Prostate gland (tissue), 2 donors: ENCODE measurements around the gene MTCH1. TPM values are rescaled to one million over a fixed set of nuclear protein-coding genes. Genes with fewer than 3 reads are reported as not detected.
A peak's percentile ranks its signal among the peaks of the same experiment; 100 is the strongest.

Experiments
- DNase-seq: peaks from one replicate; pipeline ENCODE4 v3.0.0-alpha.2; 2019; ENCODE audit warnings: low spot score
- H3K27ac ChIP-seq, 2 donors: fragments of 200-600 bp; sonication (generic); 2 replicates each; pipeline ENCODE4 v1.5.1; 2017 to 2019
- H3K27me3 ChIP-seq: fragments of 200-600 bp; sonication (generic); replicated peaks from 2 replicates; pipeline ENCODE4 v1.5.1; 2019; ENCODE audit not compliant: insufficient read depth
- H3K36me3 ChIP-seq, 2 donors: fragments of 200-600 bp; sonication (generic); 1 replicate in 1 of 2; 2 replicates in 1 of 2; pipeline versions ENCODE4 v1.5.1 to v1.8.1; 2017 to 2019
- H3K4me1 ChIP-seq: fragments of 200-600 bp; sonication (generic); replicated peaks from 2 replicates; pipeline ENCODE4 v1.5.1; 2019
- H3K4me3 ChIP-seq, 2 donors: fragments of 200-600 bp; sonication (generic); 2 replicates each; pipeline ENCODE4 v1.5.1; 2017 to 2019
- H3K9me3 ChIP-seq: fragments of 200-600 bp; sonication (generic); 2 replicates; pipeline ENCODE4 v1.5.1; 2017
- CTCF ChIP-seq, 4 experiments: fragments of 200-600 bp in 2 of 4; fragments of 450-650 bp in 2 of 4; sonication (generic) in 2 of 4; IDR thresholded peaks; 1 replicate in 3 of 4; 2 replicates in 1 of 4; pipeline ENCODE4 v1.5.1; 2016 to 2019; ENCODE audit warnings: antibody characterized with exemption in 4 of 4, mild to moderate bottlenecking in 2 of 4, moderate library complexity in 2 of 4
- POLR2A ChIP-seq: fragments of 450-650 bp; IDR thresholded peaks from one replicate; pipeline ENCODE4 v1.6.1; 2016; ENCODE audit warnings: antibody characterized with exemption, mild to moderate bottlenecking
- POLR2AphosphoS5 ChIP-seq: sonication (generic); formaldehyde crosslinking; IDR thresholded peaks from one replicate; pipeline ENCODE4 v1.6.1; 2017; ENCODE audit warnings: antibody characterized with exemption
- WGBS: methylation state at CpG from one replicate; pipeline ENCODE4 v1.1.5; 2018; 5-methylcytosine and 5-hydroxymethylcytosine counted together
- intact Hi-C: fragments of 100-400 bp; cut with DNase I; formaldehyde crosslinking; loops from one replicate; pipeline ENCODE4 v1.14.2; 2022
- total RNA-seq, 2 donors: library from RNA; depleted of rRNA; stranded (reverse); fragments of >200 nt; gene quantifications; one replicate each; pipeline ENCODE4 v1.1.0, GENCODE V29; 2016

The MTCH1 gene
- total RNA-seq, 2 donors from 2014 or later: 269 to 367 TPM

- Histone ChIP-seq H3K27ac (peak overlapping the region; percentile 35 to 60), H3K9me3 (no peaks in the 10 kb centered on the region), H3K4me1 (peaks cover 7% of the 10 kb centered on the region), H3K27me3 (no peaks in the 10 kb centered on the region), H3K4me3 (no peak overlapping the region), H3K36me3 (peaks cover 17 to 35% of the 10 kb centered on the region in 2 donors)
- TF ChIP-seq POLR2AphosphoS5 (peak; percentile 65), CTCF (IDR thresholded peaks at IDR 0.05) (peak; percentile 23 to 70 (median 52)), POLR2A (no peak)
- no peak for DNase-seq
- WGBS: 17% methylated on average over 4 of the region's 4 CpGs
- intact Hi-C loops: loop anchor here (2.0 kb wide), 1 partner anchor 93 kb away; no protein-coding TSS in a partner anchor
Observed at GRCh38 chr6:36979347-36979742, 6.7 kb downstream of the MTCH1 start.

- intact Hi-C loops: loop anchor here (2.0 kb wide), 1 partner anchor 92 kb away; no protein-coding TSS in a partner anchor
- WGBS: 81% methylated on average over 11 of the region's 11 CpGs
- Histone ChIP-seq H3K9me3 (no peaks in the 10 kb centered on the region), H3K36me3 (peaks cover 17 to 35% of the 10 kb centered on the region in 2 donors), H3K4me3 (no peak overlapping the region), H3K27ac (peak overlapping the region; percentile 35 to 60), H3K27me3 (no peaks in the 10 kb centered on the region), H3K4me1 (peaks cover 6% of the 10 kb centered on the region)
- no peak for DNase-seq
- no peak for TF ChIP-seq POLR2A
- TF ChIP-seq CTCF (IDR thresholded peaks at IDR 0.05): no peak
- no peak for TF ChIP-seq POLR2AphosphoS5
Observed at GRCh38 chr6:36978421-36979346, 7.3 kb downstream of the MTCH1 start.

- DNase-seq: no peak
- H3K4me1 ChIP-seq: peaks cover 4% of the 10 kb centered on the region
- no peak overlapping the region for H3K4me3 ChIP-seq
- H3K36me3 ChIP-seq: peaks cover 19 to 35% of the 10 kb centered on the region in 2 donors
- H3K9me3 ChIP-seq: no peaks in the 10 kb centered on the region
- WGBS: 78% methylated on average over 16 of the region's 16 CpGs
- TF ChIP-seq POLR2A: no peak
- TF ChIP-seq CTCF (IDR thresholded peaks at IDR 0.05): peak in 2 of 4 experiments; percentile 8 to 29
- H3K27ac ChIP-seq: no peak overlapping the region
- no peaks in the 10 kb centered on the region for H3K27me3 ChIP-seq
- intact Hi-C loops: no loop called here
Observed at GRCh38 chr6:36977470-36977941, 8.5 kb downstream of the MTCH1 start.

- Histone ChIP-seq H3K36me3 (peaks cover 21 to 35% of the 10 kb centered on the region in 2 donors), H3K27me3 (no peaks in the 10 kb centered on the region), H3K9me3 (no peaks in the 10 kb centered on the region), H3K27ac (no peak overlapping the region), H3K4me1 (peaks cover 4% of the 10 kb centered on the region), H3K4me3 (no peak overlapping the region)
- DNase-seq: no peak
- 96% methylated on average over 6 of the region's 6 CpGs for WGBS
- intact Hi-C loops: no loop called here
- TF ChIP-seq POLR2AphosphoS5 (no peak), CTCF (IDR thresholded peaks at IDR 0.05) (no peak), POLR2A (no peak)
Observed at GRCh38 chr6:36976931-36977330, 9.1 kb downstream of the MTCH1 start.
